ENCODE data around the gene ADARB1.

The ADARB1 gene

DNA sequence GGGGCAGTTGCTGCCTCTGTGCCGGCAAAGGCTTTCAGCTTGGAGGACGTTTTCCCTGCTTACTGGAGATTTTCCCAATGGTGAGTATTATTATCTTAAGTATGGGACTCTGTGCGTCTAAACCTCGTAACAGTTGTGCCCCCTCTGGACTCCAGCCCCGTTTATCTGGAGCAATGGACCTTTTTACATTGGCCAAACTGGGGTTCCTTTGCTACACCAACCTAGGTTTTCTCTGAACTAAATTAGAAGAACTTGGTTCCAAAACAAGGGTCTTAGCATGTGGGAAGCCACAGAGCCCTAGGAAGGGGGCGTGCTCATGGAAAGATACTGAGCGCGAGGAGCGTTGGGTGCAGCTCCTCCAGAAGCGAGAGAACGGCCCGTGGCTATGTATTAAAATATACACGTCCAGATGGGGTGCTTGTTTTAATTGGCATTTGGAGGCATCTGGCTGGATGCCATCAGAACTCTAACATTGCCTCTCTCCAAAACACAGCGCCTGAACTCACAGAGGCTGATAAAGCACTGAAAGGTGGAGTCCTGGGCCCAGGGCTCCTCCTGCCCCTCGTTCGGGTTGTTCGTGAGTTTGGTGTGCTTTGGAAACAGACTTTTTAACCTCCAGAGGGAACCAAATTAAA lies 184.9 kb downstream of the ADARB1 start:
- no peak for DNase-seq

DNA sequence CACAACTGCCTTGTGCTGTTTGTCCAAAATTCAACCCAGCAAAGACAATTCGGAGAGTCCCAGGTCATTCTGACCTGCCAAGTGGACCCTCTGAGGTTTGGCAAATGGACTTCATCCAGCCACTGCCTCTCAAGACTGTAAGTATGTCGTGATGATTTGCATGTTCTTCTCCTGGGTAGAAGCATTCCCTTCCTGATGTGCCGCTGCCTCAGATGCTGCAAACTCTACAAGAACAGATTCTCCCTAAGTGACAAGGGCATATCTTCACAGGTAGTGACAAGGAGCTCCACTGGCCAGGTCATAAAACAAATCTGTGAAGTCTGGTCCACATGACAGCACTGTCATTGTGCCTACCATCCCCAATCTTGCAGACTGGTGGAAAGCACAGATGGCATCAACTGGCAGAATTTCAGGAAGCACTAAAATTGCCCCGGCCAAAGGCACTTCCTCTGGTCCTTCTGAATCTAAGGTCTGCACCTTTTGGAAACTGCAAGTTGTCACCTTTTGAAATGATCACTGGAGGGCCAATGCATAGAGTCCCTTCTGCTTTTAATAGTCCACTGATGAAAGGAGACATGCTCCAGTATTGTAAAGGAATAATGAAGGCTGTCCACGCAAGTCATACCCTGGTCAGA lies 185.9 kb downstream of the ADARB1 start:
- no peak for DNase-seq

DNA sequence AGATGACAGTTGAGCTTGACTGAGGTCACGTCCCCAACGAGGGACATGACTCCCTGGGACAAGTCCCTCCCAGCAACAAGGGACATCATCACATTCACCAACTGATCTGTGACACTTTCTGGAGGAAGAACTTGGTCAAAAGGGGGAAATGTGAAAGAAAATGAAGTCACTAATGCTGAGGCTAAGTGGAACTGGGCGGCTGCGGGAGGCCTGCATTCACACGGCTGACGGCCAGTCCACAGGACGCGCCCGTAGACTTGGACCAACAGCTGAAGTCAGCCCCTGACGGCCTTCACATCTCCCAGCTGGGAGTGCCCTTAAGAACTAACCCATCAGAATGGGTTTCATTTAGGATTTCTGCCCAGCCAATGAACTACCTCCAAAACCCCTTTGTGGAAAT lies 186.7 kb downstream of the ADARB1 start:
- DNase-seq: no peak

DNA sequence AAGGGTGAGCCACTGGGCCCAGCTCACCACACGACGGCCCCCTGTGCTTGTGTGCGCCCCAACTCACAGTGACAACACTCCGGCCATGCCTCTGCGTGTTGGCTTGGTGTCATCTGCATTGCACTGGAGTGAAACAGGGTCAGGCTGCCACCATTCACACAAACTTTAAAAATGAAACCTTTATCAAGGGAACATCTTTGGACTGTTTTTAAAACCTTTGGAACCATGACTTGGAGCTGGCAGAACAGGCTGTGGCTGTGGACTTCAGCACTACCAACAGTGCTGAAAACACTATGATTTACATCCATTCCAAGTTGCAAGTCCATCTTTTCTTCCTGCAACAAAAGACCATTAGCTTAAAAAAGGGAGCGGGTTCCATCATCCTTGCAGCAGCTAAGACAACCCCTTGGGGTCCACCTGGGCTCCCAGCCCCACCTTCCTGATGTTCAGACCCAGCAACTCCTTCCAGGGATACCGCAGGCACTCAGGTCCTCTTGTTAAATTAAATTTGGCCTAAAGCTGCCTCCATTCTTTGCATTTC lies 187.7 kb downstream of the ADARB1 start:
- DNase-seq: no peak

DNA sequence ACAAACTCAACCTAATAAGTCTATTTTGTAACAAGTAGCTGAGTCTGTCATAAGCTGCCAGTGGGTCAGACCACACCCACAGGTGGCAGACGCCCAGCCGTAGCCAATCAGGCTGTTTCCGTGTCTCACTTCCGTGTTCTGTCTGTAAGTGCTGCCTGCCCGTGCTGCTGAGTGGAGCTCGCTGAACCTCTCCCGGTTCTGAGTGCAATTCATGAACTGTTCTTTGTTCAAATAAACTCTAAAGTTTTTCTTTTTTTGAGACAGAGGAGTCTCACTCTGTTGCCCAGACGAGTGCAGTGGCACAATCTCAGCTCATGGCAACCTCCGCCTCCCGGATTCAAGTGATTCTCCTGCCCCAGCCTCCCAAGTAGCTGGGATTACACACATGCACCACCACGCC lies 188.2 kb downstream of the ADARB1 start:
- DNase-seq: no peak

DNA sequence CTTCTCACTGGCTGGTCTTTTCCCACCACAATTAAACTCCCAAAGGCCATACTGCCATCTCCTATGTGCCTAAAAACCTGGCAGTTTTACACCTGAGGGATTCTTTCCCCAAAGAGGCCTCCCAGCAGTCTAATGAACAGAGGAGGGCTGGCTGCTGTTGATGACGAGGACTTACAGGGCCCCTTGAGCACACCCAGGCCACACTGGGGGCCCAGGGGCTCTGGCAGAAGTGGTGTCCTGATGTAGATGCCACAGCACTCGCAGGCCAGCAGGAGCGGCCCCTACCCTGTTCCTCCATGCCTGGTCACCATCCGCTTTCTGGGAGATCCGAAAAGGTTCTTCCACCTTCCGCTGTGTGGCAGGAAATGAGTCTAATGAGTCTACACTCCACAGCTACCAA lies 189.2 kb downstream of the ADARB1 start:
- DNase-seq: no peak

DNA sequence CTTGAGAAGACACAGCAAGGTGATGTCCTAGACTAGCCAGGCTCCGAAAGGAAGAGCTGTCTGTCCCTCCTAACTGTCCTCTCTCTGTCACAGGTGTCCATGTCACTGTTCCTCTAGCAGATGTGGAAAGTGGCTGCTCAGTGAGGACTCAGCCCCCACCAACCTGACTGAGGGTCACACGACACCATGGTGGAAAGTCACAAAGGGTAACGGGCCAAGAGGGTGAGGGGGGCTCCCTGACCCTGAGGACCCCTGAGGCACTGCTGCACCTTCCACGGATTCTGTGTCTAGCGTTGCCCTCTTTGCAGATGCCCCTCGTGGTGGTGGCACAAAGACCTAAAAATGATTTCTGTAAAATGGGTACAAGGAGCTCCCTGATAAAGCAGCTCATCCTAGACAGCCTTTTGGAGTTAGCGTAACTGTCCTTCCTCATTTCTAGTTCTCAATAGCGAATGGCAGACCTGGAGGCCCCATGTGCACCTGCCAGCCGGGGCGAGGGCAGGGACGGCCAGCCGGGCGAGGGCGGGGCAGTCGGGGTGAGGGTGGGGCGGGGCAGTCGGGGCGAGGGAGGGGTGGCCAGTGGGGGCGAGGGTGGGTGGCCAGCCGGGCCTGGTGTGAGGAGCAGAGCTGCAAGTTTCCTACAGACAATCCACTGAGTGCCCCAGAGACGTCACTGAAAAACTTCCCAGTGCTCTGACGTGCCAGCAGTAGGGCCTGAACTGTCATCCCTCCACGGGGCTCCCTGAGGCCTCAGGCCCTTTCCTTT lies 189.9 kb downstream of the ADARB1 start:
- no peak for DNase-seq

DNA sequence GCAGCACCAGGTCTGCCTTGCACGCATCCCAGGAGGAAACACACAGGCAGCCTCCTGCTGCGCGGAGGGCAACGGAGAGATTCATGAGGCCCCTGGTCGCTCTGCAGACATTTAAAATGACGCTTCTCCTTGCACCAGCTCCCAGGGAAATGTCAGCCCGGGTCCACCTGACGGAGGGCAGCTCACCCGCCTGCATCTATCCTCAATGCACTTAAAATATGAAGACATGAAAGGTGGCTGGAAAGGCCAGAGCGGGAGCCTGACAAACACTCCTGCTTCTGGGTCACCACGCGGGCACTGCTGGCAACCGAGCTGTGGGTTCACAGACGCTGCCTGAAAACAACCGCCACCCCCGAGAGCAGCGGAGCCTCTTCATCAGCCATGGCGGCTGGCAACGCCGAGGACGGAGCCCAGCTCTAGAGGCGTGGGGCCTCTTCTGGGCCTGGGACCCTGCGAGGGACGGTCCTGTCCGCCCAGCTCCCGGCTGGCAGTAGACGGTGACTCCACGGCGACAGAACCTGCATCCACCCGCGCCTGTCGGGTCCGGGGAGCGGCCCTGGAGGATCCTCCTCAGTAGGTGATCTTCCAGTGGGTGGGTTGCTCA lies 190.6 kb downstream of the ADARB1 start:
- no peak for DNase-seq

DNA sequence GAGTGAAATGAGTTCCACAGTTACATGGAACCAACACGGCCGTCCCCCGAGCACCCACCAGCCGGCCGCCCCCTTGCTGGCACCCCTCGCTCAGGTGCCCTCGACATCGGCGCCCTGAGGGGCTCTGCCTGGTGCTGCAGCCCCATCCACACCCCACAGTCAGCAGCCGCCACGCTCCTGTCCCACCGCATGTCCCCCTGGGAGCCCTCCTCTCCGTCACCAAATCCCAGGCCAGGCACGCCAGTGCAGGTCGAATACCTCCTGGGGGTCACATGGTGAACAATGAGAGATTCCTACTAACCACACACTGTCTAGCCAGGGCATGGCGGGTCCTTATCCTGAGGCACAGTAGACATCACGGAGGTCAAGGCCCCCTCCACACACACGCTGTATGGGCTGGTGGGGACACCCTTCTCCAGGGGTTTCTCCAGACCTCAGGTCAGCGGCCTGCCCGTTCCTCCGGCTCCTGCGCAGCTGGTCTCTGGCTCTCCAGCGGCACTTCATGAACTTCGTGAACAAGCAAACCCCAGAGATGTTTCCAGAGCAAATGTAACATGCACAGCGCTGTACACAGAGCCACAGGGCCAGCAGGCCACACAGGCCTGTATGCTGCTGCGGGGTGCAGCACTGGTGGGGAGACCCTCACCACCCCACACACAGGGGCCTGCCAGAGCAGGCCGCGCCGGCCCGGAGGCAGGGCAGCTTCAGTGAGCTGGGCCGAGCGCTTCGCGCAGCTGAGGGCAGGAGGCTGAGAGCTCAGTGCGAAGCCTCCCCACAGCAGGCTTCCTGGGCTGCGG lies 191.5 kb downstream of the ADARB1 start:
- DNase-seq: no peak

DNA sequence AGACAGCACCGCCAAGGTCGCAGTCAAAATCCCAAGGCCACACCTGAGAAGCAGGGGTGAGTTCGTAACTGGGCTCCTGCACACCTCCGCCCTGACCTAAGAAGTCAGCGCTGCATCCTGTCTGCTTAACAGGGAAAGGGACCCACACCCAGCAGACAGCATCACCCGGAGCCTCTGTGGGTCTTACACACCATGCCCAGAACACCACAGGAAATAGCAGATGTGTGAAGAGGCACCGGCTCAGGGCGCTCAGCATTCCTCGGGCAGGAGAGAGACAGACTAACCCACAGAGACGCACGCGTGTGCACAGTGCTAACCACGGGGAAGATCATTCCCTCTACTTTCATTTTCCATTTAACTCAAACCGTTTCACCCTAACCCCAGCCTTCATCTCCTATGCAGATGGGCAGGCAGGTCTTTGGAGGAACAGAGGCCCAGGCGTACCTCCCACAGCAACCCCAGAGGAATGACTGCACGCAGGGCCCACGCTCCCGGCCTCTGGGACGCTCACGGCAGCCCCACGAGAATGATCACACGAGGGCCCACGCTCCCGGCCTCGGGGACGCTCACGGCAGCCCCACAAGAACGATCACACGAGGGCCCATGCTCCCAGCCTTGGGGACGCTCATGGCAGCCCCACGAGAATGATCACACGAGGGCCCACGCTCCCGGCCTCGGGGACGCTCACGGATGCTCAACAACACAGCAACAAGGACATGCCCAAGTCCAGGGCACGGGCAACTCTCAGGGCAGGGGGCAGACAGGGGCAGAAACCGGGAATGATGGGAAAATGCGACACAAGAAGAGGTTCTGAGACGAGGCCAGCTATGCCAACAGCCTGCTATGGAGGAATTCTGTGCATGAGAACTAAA lies 192.4 kb downstream of the ADARB1 start:
- no peak for DNase-seq

DNA sequence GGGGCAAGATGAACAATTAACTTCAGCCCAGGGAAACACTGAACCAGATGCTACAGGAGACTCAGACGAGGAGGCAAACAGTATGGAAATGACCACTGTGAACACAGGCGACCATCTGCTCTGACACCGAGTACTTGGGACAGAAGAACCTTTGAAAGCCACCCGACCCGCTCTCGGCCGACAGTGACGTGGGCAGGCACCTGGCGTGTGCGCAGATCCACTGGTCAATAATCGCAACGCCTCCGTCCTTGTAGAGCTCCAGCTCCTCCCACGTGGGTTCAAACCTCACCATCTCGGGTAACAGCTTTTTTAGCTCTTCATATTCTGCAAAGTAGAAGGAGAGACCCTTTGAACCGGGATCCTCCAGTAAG lies 193.0 kb downstream of the ADARB1 start:
- no peak for DNase-seq

DNA sequence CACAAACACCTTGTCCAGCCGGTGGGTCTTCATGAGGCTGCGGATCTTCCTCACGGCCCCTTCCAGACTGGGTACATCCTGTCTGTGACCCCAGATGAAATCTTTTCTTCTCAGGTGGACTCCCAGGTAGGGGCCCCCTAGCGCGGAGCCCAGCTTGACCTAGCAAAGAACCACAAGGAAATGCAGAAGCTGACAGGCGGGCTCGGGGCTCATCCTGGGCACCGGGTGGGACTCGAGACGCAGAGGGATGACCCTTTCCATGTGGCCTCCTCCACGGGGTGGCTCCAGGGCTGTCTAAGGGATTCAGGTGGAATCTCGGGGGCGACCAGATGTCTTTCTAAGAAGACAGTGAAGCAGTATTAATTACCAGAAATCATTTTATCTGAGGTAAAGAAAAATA lies 195.5 kb downstream of the ADARB1 start:
- no peak for DNase-seq

DNA sequence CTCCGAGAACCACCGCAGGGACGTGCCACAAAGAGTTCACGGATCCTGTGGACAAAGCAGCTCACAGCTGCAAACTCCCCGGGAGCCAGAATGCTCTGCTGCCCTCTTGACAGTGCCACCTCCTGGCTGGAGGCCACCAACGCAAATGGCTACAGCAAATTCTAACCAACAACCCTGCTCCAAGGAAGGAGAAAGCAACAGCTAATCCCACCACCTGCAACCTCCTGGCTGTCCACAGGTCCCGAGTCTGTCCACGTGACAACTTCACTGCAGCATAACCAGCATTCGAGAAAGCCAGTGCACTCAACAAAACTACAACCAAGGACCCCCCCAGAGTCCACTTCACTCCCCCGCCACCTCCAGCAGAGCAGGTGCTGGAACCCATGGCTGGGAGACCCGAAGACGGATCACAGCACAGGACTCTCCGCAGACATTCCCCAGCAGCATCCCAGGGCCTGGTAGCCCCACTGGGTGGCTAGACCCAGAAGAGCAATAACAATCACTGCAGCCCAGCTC lies 196.0 kb downstream of the ADARB1 start:
- DNase-seq: no peak

Measured in NCI-H526 treated with DMSO at 0.1 percent for 48 hours (cell line).